Epidermal melanocyte (primary cell): Measurements from ENCODE around the gene SUCNR1.
"Not testable (repeated sequence)": the region's sequence is repeated elsewhere in the genome, so short reads cannot be mapped to it uniquely, and the experiment has no call there.

Experiments used
- DNase-seq: peaks from one replicate; pipeline ENCODE4 v3.0.0; 2011; ENCODE audit warnings: low spot score; ENCODE audit not compliant: insufficient read length

SUCNR1 gene

GRCh38 chr3:151873398-151873797 lies at the start of gene SUCNR1:
TSS of gene SUCNR1 (plus strand) at chr3:151873643. CDS start at chr3:151879893, 6,250 bp downstream.
- no peak for DNase-seq

GRCh38 chr3:151827816-151828215 lies 45.6 kb upstream of the SUCNR1 start:
- no peak for DNase-seq

GRCh38 chr3:151835751-151836525 lies 37.5 kb upstream of the SUCNR1 start:
- DNase-seq, result no peak

- no peak for DNase-seq
Measured at GRCh38 chr3:151837057-151837456, 36.4 kb upstream of the SUCNR1 start.

GRCh38 chr3:151838574-151839312 lies 34.7 kb upstream of the SUCNR1 start:
- DNase-seq, result no peak

- no peak for DNase-seq
Measured at GRCh38 chr3:151839313-151839631, 34.2 kb upstream of the SUCNR1 start.

GRCh38 chr3:151841801-151842200 lies 31.6 kb upstream of the SUCNR1 start:
- DNase-seq, result no peak

GRCh38 chr3:151843275-151843674 lies 30.2 kb upstream of the SUCNR1 start:
- DNase-seq, result no peak

- no peak for DNase-seq
Measured at GRCh38 chr3:151845306-151845905, 28.0 kb upstream of the SUCNR1 start.

- DNase-seq, result not testable (repeated sequence)
Measured at GRCh38 chr3:151850065-151850464, 23.4 kb upstream of the SUCNR1 start.

GRCh38 chr3:151852074-151852811 lies 21.2 kb upstream of the SUCNR1 start:
- no peak for DNase-seq

GRCh38 chr3:151856118-151856517 lies 17.3 kb upstream of the SUCNR1 start:
- no peak for DNase-seq

GRCh38 chr3:151856641-151857040 lies 16.8 kb upstream of the SUCNR1 start:
- DNase-seq, result no peak

- no peak for DNase-seq
Measured at GRCh38 chr3:151859233-151859673, 14.2 kb upstream of the SUCNR1 start.

- no peak for DNase-seq
Measured at GRCh38 chr3:151859905-151860304, 13.5 kb upstream of the SUCNR1 start.

GRCh38 chr3:151863611-151864010 lies 9.8 kb upstream of the SUCNR1 start:
- no peak for DNase-seq

- no peak for DNase-seq
Measured at GRCh38 chr3:151864423-151865101, 8.9 kb upstream of the SUCNR1 start.

- DNase-seq, result no peak
Measured at GRCh38 chr3:151866711-151867410, 6.6 kb upstream of the SUCNR1 start.

- DNase-seq, result no peak
Measured at GRCh38 chr3:151867666-151868065, 5.8 kb upstream of the SUCNR1 start.

- DNase-seq, result no peak
Measured at GRCh38 chr3:151869181-151869580, 4.3 kb upstream of the SUCNR1 start.
